Upper lobe of left lung (tissue), 4 donors: ENCODE measurements around the gene PEMT.

Source experiments
- CTCF ChIP-seq, 6 experiments: fragments of 450-650 bp in 4 of 6; fragments of 200-600 bp in 2 of 6; sonication (generic) in 2 of 6; IDR thresholded peaks; one replicate each; pipeline ENCODE4 v1.5.1; 2016 to 2019; ENCODE audit warnings: antibody characterized with exemption in 6 of 6
- EP300 ChIP-seq, 4 donors: sonication (generic); formaldehyde crosslinking; IDR thresholded peaks; one replicate each; pipeline ENCODE4 v1.5.1; 2017; ENCODE audit warnings: antibody characterized with exemption in 4 of 4, control low read depth in 2 of 4
- POLR2A ChIP-seq, 4 donors: fragments of 450-650 bp; IDR thresholded peaks; one replicate each; pipeline ENCODE4 v1.5.1; 2016 to 2017; ENCODE audit warnings: antibody characterized with exemption in 4 of 4, mild to moderate bottlenecking in 2 of 4
- POLR2AphosphoS5 ChIP-seq, 2 donors: sonication (generic); formaldehyde crosslinking; IDR thresholded peaks; one replicate each; pipeline ENCODE4 v1.5.1; 2017; ENCODE audit warnings: antibody characterized with exemption in 2 of 2

DNA sequence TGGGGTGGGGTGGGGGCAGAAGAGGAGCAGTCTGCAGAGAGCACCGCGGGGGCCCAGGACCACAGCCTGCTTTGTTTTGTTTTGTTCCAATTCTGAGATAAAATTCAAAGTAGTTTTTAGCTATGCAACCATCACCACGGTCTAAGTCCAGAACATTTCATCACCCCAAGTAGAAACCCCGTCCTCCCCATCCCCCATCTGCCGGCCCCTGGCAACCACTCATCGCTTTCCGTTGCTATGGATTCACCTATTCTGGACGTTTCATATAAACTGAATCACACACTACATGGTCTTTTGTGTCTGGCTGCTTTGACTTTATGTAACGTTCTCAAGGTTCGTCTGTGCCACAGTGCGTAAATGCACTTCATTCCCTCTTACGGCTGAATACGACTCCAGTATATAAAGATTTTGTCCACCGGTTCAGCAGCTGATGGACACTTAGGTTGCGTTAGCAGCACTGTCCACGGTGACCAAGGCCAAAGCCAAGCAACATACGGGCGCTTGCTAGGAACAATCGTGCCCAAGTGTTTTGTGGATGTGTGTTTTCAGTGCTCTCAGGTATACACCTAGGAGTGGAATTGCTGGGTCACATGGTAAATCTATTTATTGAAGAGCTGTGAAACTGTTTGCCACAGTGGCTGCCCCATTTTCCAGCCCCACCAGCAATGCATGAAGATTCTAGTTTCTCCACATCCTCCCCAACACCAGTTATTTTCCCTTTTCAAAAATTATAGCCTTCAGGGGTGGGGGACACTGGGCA, 67.6 kb downstream of the PEMT start:
- TF ChIP-seq POLR2A (IDR thresholded peaks at IDR 0.05) (no peak), CTCF (IDR thresholded peaks at IDR 0.05) (no peak), POLR2AphosphoS5 (IDR thresholded peaks at IDR 0.05) (no peak), EP300 (IDR thresholded peaks at IDR 0.05) (no peak)
